OCI-LY1 (cell line): ENCODE measurements around the gene TXNRD2.

Source experiments
- H2AFZ ChIP-seq: fragments of 200-600 bp; sonication (generic), shearing (Covaris generic); 2 replicates; pipeline ENCODE4 v1.6.0; 2014; ENCODE audit warnings: antibody characterized with exemption, mild to moderate bottlenecking, low read length
- H3F3A ChIP-seq: fragments of 200-600 bp; sonication (generic), shearing (Covaris generic); 2 replicates; pipeline ENCODE4 v1.6.0; 2014; ENCODE audit warnings: mild to moderate bottlenecking, antibody characterized with exemption, low read length, moderate library complexity; ENCODE audit not compliant: insufficient read depth
- H3K27ac ChIP-seq: fragments of 200-600 bp; sonication (generic); 2 replicates; pipeline ENCODE4 v1.5.1; 2014; ENCODE audit warnings: low read length, mixed run types, mild to moderate bottlenecking, low read depth; ENCODE audit not compliant: poor library complexity, severe bottlenecking
- H3K27me3 ChIP-seq: fragments of 200-600 bp; sonication (generic); 2 replicates; pipeline ENCODE4 v1.6.0; 2014; ENCODE audit warnings: antibody characterized with exemption, mild to moderate bottlenecking, low read length, moderate library complexity; ENCODE audit not compliant: insufficient read depth
- H3K36me3 ChIP-seq: fragments of 200-600 bp; sonication (generic); 2 replicates; pipeline ENCODE4 v1.6.1; 2014; ENCODE audit warnings: mild to moderate bottlenecking, antibody characterized with exemption, low read length, moderate library complexity, mixed read lengths; ENCODE audit not compliant: insufficient read depth
- H3K4me1 ChIP-seq: fragments of 200-600 bp; sonication (generic); 2 replicates; pipeline ENCODE4 v1.5.1; 2014; ENCODE audit warnings: mild to moderate bottlenecking, low read length, moderate library complexity; ENCODE audit not compliant: insufficient read depth, severe bottlenecking
- H3K4me2 ChIP-seq: fragments of 200-600 bp; sonication (generic), shearing (Covaris generic); 2 replicates; pipeline ENCODE4 v1.6.1; 2014; ENCODE audit warnings: low read length
- H3K4me3 ChIP-seq: fragments of 200-600 bp; sonication (generic); 2 replicates; pipeline ENCODE4 v1.5.1; 2014; ENCODE audit warnings: low read length, low read depth, mild to moderate bottlenecking, mixed read lengths; ENCODE audit not compliant: poor library complexity, severe bottlenecking
- H3K79me2 ChIP-seq: fragments of 200-600 bp; shearing (Covaris generic); 2 replicates; pipeline ENCODE4 v1.6.1; 2016; ENCODE audit warnings: mixed run types, low read length, mixed read lengths; ENCODE audit not compliant: insufficient read depth
- H3K9ac ChIP-seq: fragments of 200-600 bp; sonication (generic), shearing (Covaris generic); 2 replicates; pipeline ENCODE4 v1.6.1; 2014; ENCODE audit warnings: mild to moderate bottlenecking, low read length, mixed read lengths
- H3K9me2 ChIP-seq: fragments of 200-600 bp; sonication (generic), shearing (Covaris generic); 2 replicates; pipeline ENCODE4 v1.6.1; 2014; ENCODE audit warnings: low read depth, mild to moderate bottlenecking, low read length, mixed read lengths
- H3K9me3 ChIP-seq: fragments of 200-600 bp; shearing (Covaris generic); 2 replicates; pipeline ENCODE4 v1.6.1; 2014; ENCODE audit warnings: low read length, mixed read lengths
- H4K20me1 ChIP-seq: fragments of 200-600 bp; sonication (generic), shearing (Covaris generic); 2 replicates; pipeline ENCODE4 v1.6.0; 2016; ENCODE audit warnings: mild to moderate bottlenecking, low read length; ENCODE audit not compliant: insufficient read depth
- CTCF ChIP-seq: fragments of 200-600 bp; sonication (generic), shearing (Covaris generic); IDR thresholded peaks from 2 replicates; pipeline ENCODE4 v1.5.1; 2017; ENCODE audit warnings: mild to moderate bottlenecking, antibody characterized with exemption, low read length, moderate library complexity, mixed read lengths
- EZH2 ChIP-seq: fragments of 200-600 bp; sonication (generic), shearing (Covaris generic); IDR thresholded peaks from 2 replicates; pipeline ENCODE4 v1.8.0; 2017; ENCODE audit warnings: borderline replicate concordance, mixed run types, mild to moderate bottlenecking, antibody characterized with exemption, low read length, moderate library complexity, mixed read lengths

Gene TXNRD2

GRCh38 chr22:19875531-19876313 lies 65.9 kb downstream of the TXNRD2 start:
- Histone ChIP-seq H3F3A (no peaks in the 10 kb centered on the region), H3K36me3 (no peaks in the 10 kb centered on the region), H3K9me3 (no peaks in the 10 kb centered on the region), H3K9ac (no peak overlapping the region), H3K4me3 (no peak overlapping the region), H3K4me2 (no peak overlapping the region), H3K27me3 (no peaks in the 10 kb centered on the region; the same call in 1 of the 2 replicates), H3K4me1 (peaks cover 17% of the 10 kb centered on the region), H3K79me2 (no peaks in the 10 kb centered on the region), H3K9me2 (no peaks in the 10 kb centered on the region), H2AFZ (no peak overlapping the region), H4K20me1 (no peaks in the 10 kb centered on the region), H3K27ac (no peak overlapping the region)
- TF ChIP-seq EZH2 (no peak), CTCF (no peak)

- Histone ChIP-seq H3K4me1 (peaks cover 17% of the 10 kb centered on the region), H3K27me3 (no peaks in the 10 kb centered on the region; the same call in 1 of the 2 replicates), H3K27ac (no peak overlapping the region)
Observed at GRCh38 chr22:19875061-19875530, 66.5 kb downstream of the TXNRD2 start.

GRCh38 chr22:19874307-19875060 lies 67.1 kb downstream of the TXNRD2 start:
- H3K4me2 ChIP-seq, result no peak overlapping the region
- H3F3A ChIP-seq, result no peaks in the 10 kb centered on the region
- H2AFZ ChIP-seq, result no peak overlapping the region
- no peak overlapping the region for H3K27ac ChIP-seq
- H3K9me2 ChIP-seq, result no peaks in the 10 kb centered on the region
- no peaks in the 10 kb centered on the region for H3K9me3 ChIP-seq
- no peak overlapping the region for H3K9ac ChIP-seq
- H3K79me2 ChIP-seq, result no peaks in the 10 kb centered on the region
- TF ChIP-seq EZH2 (no peak), CTCF (no peak)
- no peaks in the 10 kb centered on the region for H3K36me3 ChIP-seq
- H3K4me3 ChIP-seq, result no peak overlapping the region
- H3K27me3 ChIP-seq, result no peaks in the 10 kb centered on the region; the same call in 1 of the 2 replicates
- H4K20me1 ChIP-seq, result no peaks in the 10 kb centered on the region
- H3K4me1 ChIP-seq, result peaks cover 17% of the 10 kb centered on the region

More at GRCh38 chr22:19875061-19875530, 66.5 kb downstream of the TXNRD2 start:
- Histone ChIP-seq H2AFZ (no peak overlapping the region), H3K9me3 (no peaks in the 10 kb centered on the region), H4K20me1 (no peaks in the 10 kb centered on the region), H3K4me2 (no peak overlapping the region), H3K36me3 (no peaks in the 10 kb centered on the region), H3K4me3 (no peak overlapping the region), H3K79me2 (no peaks in the 10 kb centered on the region), H3K9ac (no peak overlapping the region), H3F3A (no peaks in the 10 kb centered on the region), H3K9me2 (no peaks in the 10 kb centered on the region)
- TF ChIP-seq CTCF (no peak), EZH2 (no peak)
